HG02852 (cell line): ENCODE results near the gene DLG1.

ENCODE experiments used
- ATAC-seq: cut with Tn5 transposase; IDR thresholded peaks from one replicate; pipeline ENCODE4 v1.9.1; 2021; ENCODE audit warnings: mild to moderate bottlenecking, moderate library complexity; ENCODE audit not compliant: unreplicated experiment

DLG1 gene

DNA sequence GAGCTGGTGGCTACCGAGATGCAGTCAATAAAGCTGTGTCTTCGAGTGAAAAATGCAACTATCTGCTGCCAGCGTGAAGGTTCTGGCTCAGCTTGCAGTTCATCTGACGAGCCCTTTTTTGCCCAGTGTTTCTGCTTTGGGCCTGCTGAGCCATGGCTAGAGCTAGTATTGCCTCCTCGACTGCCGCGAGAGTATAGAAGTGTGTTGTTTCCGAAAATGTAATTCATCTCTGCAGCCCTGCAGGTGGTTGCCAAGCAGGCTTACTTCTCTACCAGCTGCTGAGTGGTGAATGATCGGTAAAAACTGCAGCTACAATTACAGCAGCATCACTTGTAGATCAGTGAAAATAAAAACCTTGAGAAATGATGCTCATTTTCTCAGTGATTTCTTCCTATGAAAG lies 114.8 kb downstream of the DLG1 start:
- no peak for ATAC-seq

DNA sequence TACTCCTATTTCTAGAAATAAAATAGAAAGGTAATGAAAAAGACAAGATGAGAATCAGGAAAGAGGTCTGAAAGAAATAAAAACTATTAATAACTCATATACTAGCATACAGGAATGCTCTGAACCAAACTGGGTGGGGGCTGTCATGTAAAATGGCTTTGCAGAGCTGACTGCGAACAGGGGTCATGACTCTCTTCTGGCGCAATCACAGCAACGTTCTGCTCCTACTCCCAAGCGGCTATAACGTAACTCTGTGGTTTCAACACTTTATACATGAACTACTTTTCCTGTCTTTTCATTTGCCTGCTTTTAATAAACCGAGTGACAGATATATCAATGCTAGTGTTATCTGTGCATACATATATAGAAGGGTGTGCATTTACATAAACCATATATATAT lies 116.7 kb downstream of the DLG1 start:
- no peak for ATAC-seq

DNA sequence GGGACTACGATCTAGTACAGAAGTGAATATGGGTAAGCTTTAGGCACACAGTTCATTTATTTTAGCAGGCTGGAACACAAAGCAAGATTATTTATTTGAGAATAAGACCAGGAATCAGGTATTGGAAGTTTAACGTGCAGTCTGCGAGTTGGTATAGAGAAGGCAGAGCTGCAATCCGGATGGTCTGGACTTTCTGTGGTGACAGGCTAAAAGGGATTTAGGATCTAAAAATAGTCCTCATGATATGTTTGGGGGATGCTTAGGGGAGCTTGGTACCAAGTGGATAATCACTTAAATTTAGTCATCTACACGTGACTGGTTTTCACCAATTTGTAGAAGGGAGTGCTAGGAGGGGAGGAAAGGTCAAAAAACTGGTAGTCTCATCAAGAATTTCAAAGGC lies 119.4 kb downstream of the DLG1 start:
- ATAC-seq = no peak

DNA sequence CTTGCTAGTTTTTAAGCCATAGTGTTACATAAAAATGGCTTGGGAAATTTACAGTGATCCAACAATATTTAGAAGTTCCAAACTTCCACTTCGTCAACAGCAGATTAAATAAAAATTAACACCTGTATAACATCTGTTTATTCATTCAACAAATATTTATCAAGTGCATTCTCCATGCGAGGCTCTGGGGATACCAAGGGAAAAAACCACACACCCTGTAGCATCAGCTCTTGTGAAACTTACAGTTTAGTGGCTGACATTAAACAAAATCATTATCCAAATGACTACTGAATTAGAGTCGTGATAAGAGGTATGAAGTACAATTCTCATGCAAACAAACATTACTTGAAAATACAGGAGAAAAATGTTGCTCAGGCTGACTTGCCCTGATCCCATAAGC lies 122.9 kb downstream of the DLG1 start:
- ATAC-seq = no peak

DNA sequence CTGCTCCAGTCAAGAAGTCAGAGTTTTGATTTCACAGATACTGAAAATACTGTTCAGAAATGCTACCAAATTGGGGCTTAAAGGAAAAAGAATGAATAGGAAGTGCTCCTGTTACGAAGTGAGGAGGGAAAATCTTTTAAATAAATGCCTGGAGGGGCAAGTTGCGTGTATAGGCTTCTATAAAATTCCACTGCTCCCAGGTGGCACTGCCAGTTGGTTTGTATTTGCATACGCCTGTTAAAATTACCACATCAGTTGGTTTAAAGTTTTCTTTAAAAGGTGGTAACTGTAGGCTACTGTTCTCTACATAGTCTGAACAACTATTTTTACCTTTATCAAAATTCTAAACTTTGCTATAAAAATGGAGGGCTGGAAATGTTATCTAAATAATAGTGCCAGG lies 123.5 kb downstream of the DLG1 start:
- ATAC-seq = no peak

DNA sequence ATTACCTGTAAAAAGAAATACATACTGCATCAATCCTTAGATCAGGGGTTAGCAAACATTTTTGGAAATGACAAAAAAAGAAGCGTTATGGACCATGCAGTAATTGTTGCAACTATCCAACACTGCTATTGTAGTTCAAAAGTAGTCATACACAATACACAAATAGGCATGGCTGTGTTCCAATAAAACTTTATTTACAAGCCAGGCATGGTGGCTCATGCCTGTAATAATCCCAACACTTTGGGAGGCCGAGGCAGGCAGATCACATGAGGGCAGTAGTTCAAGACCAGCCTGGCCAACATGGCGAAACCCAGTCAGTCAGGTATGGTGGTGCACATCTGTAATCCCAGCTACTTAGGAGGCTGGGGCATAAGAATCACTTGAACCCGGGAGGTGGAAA lies 124.8 kb downstream of the DLG1 start:
- ATAC-seq = no peak

DNA sequence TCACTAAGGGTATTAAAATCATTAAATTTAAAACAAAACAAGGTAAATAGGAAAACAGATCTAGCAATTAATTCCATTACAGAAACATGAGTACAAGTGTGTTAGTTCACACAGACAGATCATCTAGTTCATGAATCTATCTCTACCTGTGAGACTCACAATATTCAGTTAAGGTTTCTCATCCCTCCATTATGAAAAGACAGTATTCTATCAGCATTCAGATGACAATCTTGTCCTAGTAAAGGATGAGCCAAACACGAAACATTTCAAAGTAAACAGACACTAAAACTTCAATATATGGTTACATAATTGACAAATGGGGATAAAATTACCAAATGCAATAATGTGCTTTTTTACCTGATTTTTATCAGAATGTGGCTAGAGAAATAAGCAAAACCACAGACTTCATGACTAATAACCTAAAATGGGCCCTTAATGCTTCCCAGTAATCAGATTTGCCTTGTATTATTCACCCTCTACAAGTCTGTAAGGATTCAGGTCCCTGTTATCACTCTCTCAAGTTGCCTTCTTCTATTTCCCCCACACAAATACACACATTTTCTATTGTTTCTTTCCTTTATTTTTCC lies 126.8 kb downstream of the DLG1 start:
- ATAC-seq = no peak

DNA sequence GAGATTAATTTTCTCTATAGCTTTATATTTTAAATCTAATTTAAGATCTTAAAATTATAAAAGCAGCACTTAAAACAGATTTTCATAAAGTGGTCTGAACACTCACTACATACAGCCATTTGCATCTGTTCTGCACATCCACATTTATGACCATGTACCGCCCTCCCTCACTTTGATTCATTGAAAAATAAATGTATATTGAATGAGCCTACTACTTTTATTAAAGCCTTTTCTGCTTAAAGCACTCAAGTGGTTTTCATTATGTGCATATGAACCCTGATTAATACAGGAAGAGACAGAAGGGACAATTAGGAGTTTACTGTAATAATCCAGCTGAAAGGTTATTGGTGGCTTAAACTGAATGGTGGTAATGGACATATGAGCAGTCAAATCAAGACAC lies 129.4 kb downstream of the DLG1 start:
- no peak for ATAC-seq

DNA sequence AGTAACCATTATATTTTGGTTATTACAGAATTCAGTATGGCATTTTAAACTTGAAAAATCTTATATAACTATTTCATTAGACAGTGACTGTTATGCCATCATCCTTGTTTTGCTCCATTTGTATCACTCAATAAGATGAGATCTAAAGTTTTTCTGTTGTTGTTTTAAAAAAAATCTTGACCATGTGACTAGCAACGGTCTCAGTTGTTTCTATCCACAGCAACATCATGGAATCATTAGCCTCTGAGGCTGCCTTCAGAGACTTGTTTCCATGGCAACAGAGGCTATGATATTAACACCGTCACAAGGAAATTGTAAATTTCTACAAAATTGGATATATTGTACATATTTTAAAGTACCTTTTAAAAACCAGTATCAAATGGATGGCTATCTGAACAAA lies 129.8 kb downstream of the DLG1 start:
- no peak for ATAC-seq

DNA sequence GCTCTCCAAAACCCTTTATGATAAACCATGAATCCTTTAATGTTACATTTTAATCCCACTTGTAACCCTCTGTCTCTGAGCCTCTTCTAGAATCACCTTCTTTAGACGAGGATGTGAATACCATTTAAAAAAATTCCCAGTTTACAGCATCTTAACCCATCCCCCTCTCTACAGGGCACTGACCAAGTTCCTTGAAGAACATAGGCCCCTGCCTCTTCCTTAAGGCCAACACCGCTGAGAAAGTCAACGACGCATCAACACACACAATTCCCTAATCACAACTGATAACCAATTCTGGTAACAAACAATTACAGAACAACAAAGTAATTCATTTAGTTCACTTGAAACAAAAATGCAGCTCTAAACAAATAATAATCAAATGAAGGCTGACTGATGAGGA lies 130.3 kb downstream of the DLG1 start:
- ATAC-seq = no peak

DNA sequence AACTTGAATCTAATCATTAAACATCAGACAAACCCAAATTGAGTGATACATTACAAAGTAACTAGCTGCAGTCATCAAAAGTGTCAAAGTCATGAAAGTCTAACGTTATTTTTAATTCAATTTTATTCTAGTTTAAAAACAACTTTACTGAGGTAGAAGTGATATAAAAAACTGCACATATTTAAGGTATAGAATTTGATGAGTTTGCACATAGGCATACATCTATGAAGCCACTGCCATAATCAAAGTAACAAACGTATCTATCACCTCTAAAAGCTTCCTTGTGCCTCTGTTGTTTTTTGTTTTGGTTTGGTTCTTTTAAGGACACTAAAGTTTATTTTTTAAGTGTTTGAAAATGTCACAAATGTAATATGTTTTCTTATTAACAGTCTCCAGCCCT lies 130.9 kb downstream of the DLG1 start:
- ATAC-seq = no peak

DNA sequence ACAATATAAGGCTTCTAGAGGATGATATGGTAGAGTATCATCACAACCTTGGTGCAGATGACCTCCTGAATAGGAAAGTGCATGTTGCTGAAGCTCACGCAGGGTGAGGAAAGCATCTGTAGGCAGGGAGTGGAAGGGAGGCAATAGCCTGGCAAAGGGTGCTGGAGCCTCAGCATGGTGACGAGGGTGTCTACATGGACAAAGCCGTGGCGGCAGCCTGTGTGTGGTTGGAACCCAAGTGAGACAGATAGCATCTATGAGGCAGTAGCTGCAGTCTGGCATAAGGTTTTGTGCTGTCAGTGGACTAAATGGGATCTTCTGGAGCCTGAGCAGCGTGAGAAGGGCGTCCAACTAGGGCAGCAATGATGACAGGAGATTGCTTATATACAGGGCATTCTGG lies 132.5 kb downstream of the DLG1 start:
- ATAC-seq = no peak

DNA sequence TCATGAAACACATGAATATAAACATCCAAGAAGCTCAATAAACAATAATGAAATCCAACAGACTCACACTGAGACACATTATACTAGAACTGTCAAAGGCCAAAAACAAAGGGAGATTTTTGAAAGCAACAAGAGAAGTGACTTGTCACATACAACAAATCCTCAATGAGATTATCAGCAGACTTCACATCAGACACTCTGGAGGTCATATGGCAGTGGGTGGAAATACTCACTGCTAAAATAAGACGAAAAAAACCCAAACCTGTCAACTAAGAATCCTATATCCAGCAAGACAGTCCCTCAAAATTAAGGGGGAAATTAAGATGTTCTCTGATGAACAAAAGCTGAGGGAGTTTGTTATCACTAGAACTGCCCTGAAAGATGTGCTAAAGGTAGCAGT lies 143.4 kb downstream of the DLG1 start:
- ATAC-seq = no peak

DNA sequence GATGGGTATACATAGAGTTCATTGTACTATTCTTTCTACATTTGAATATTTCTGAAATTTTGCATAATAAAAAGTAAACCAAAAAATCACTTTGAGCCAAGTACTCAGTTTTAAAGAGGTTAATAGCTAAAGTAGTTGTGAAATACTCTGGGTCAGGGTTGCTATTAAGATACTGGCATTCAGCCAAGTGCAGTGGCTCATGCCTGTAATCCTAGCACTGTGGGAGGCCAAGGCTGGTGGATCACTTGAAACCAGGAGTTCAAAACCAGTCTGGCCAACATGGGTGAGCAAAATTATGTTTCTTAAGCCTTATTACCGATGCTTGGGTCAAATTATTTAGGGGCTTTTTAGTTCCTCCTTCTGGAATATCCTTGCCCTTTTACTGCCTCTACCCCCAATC lies 146.8 kb downstream of the DLG1 start:
- ATAC-seq = no peak

DNA sequence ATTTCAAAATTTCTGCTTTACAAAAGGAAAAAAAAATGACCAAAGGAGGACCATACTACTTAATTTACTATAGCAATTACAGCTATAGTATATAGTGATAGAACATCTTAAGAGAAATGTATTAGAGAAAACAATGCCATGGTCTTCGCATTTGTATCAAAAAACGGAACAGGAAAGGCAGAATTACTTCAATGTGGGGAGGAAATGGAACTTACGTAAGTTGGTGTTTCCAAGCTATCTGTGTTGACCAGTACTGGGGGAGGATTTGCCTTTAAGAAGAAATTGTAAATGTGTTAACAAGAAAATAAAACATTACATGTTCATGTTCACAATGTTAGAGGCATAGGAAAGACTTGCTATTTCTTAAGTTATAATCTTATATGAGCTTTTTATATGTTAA lies 148.9 kb downstream of the DLG1 start:
- ATAC-seq = no peak

DNA sequence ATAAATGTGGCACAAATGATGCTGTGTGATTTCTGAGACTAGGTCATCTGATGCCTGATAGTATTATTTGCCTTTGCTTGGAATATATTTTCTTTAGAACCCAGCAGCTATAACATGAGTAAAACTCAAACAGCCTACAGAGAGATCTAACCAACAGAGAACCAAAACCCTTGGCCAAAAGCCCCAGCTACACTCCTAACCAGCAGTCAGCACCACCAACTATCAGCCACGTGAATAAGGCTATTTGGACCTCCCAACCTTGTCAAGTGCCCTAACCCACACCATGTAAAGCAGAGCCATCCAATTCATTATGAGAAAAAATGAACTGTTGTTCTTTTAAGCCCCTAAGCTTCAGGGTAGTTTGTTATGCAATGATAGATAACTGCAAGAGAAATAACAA lies 154.2 kb downstream of the DLG1 start:
- no peak for ATAC-seq

DNA sequence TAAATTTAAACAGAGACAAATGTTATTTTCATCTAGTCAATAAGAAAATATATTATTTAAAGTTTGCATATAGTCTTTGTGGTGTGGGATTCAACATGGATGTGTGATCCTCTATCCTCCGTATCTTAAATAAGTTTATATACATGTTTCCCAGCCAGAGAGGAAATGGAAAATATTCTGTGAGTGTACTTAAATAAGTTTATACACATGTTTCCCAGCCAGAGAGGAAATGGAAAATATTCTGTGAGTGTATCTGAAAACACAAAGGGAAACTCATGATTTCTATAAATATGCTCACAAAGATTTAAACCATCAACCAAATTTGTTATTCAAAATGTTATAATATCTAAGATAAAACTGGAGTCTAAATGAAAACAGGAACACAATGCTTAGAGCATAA lies 158.8 kb downstream of the DLG1 start:
- no peak for ATAC-seq

DNA sequence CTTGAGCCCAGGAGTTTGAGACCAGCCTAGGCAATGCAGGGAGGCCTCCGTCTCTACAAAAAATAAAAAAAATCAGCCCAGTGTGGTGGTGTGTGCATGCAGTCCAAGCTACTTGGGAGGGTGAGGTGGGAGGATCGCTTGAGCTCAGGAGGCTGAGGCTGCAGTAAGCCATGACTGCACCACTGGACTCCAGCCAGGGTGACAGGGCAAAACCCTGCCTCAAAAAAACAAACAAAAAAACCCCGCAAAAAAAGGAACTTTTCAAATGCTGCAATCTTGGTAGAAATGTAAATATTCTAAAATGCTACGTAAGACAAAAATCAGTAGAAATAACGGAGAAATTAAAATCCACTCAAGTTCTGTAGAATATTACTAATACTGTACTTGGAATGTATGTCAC lies 160.7 kb downstream of the DLG1 start:
- no peak for ATAC-seq

DNA sequence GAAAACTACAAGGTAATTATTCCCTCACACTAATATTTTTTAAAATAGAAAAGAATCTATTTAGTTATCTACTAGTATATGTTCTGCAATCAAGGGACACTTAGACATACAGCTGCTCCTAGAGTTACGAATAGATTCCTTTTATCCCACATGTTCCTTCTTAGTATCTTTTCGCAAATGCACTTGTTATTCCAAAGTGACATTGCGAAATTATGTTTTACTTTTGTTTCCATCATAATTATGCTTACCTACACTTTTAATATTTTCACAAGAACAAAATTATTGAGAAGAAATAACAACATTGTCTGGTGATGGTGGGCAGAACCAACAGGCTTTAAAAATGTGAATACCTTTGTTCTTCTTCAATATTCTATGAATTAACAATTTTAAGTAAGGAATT lies 161.7 kb downstream of the DLG1 start:
- ATAC-seq = no peak

DNA sequence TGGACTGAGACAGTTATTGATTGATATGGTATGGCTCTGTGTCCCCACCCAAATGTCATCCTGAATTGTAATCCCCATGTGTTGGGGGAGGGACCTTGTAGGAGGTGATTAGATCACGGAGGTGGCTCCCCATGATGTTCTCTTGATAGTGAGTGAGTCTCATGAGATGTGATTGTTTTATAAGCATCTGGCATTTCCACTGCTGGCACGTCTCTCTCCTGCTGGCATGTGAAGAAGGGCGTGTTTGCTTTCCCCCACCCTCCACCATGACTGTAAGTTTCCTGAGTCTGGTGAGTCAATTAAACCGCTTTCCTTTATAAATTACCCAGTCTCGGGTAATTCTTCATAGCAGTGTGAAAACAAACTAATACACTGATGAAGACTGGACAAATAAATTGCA lies 163.2 kb downstream of the DLG1 start:
- ATAC-seq = no peak

DNA sequence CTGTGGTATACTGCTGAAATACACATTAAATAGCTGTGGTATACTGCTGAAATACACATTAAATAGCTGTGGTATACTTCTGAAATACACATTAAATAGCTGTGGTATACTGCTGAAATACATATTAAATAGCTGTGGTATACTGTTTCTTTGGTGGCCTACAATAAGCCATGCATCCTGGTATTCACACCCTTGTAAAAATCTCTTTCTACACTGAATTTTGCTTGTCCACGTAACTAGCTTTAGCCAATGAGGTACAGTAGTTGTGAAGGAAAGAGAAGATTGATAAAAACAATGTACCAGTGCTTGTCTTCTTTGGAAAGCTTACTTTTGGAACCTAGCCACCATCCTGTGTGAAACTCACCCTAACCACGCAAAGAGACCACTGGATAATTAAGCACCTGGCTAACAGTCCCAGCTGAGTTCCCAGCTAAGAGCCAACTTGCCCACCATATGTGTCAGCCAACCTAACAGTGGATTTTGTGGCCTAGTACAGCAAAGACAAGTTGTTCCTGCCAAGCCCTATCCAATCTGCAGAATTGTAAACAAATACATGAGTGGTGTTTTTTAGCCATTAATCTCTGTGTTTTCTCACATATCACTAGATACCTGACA lies 165.4 kb downstream of the DLG1 start:
- no peak for ATAC-seq

DNA sequence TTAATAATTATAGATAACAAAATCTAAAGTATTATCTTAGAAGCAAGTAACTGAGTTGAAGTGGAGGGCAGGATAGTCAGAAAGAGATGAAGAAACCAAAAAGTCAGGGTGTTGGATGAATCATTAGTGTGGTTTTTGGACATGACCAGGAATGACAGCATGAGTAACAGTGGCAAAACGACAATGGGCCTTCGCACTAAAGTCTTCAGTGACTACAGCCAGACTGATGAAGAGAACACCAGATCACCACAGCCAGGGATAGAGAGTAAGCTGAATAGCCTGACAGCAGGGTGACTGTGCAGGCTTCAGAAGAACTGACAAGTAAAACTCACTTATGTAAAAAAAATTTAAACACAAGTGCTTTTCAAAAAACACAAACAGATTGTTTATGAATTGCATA lies 172.8 kb downstream of the DLG1 start:
- no peak for ATAC-seq

DNA sequence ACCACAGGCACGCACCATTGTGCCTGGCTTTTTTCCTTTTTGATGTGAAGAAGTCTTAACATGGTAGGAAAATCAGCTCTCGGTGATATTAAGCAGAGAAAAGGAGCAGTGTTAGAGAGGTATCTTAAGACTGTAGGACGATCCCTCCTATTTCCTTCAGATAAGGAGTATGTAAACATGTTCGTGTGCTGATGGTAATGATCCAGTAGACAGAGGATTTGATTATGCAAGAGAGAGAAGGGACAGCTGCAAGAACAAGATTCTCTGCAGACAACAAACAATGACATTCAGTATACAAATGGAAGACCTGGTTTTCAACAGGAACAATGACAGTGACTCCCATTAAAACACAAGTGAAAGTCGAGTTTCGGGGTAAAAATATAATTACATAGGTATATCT lies 173.7 kb downstream of the DLG1 start:
- no peak for ATAC-seq
